ENCODE measurements around the gene CRYBG2.

CRYBG2 gene

GRCh38 chr1:26372039-26372438 lies 18.1 kb upstream of the CRYBG2 start:
- DNase-seq (ENCODE audit: low read depth in 2 of 2), result no peak

DNA sequence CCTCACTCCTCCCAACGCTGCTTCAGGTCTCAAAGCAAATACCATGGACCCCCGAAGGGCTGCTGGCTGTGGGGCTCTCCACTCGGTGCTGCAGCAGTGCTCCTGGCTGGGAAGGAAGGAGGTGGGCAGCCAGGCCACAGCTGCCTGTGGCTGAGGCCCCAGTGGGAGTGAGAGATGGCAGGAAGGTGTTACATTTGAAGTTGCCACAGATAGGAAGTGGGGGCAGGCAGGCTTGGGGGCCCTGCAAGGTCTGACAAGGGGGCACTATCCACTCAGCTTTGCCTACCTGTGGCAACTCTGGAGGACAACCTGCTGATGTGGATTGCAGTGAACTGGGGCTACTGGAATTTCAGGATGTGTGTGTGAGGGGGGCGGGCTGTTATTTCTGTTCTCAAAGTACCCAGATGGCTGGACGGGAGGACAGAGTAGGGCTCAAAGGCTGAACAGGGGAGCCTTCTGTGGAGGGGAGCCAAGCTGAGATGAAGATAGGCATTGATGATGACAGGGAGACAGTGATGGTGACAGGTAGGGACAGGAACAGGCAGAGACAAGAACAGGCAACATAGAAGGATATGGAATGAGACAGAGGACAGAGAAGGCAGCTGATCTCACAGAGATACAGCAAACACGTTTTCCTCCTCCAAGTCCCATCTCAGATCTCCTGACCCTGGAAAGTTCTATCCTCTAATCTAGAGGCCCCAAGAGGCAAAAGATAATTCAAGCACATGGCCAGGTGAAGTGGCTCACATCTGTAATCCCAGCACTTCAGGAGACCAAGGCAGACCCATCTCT lies 16.9 kb upstream of the CRYBG2 start:
- no peak for DNase-seq (ENCODE audit: low read depth in 2 of 2)

GRCh38 chr1:26368486-26368885 lies 14.6 kb upstream of the CRYBG2 start:
- DNase-seq (ENCODE audit: low read depth in 2 of 2), result no peak

GRCh38 chr1:26368006-26368405 lies 14.1 kb upstream of the CRYBG2 start:
- DNase-seq (ENCODE audit: low read depth in 2 of 2), result no peak

GRCh38 chr1:26367441-26367840 lies 13.5 kb upstream of the CRYBG2 start:
- DNase-seq (ENCODE audit: low read depth in 2 of 2), result no peak

DNA sequence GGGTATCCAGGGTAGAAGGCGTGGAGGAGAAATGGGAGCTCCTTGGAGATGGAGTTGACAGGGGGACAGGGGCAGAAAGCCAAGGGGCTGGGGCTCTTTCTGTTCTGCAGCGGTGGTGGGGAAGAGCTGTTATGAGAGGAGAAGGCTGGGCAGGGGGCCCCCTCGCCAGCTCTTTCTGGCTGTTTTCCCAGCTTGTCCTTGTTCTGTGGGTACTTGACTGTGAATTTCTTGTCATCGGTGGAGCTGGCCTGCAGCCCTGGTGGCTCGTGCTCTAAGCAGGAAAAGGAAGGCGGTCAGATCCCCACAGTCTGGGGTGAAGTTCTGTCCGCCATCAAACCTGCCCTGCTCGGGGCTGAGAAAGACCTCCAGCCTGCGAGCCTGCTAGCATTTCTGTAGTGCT lies 11.0 kb upstream of the CRYBG2 start:
- DNase-seq (ENCODE audit: low read depth in 2 of 2), result no peak

DNA sequence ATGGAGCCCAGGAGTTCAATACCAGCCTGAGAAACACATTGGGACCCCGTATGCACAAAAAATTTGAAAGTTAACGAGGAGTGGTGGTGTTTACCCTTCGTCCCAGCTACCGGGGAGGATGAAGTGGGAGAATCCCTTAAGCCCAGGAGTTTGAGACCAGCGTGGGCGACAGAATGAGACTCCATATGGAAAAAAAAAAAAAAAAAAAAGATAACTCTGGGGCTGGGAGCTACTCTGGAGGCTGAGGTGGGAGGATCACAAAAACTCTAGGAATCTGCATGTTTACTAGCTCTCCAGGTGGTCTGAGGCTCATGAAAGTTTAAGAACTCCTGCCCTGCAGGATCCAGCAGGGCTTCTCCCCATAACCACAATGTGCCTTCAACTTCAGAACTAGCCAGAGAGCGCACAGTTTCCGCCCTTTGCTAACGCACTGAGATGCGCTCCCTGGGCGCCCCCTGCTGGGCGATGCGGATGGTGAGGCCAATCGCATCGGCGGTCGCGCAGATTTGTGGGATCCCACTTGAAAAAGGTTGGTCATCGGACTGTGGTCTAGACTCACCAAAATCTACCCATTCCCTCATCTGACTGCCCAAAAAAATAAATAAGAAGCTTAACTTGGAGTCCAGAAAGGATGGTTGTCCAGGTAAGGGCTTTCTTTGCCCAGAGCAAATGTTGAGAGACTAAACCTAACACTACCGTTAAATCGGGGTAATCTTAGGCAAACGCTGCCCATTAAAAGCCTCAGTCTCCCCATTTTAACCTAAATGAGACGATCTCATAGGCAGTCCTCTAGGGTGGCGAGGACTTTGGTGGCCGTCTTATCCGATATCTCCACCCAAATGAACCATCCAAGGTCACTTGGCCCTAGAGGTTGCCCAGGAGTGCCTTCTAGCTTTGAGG lies 9.9 kb upstream of the CRYBG2 start:
- peak; percentile 32 to 34 for DNase-seq (ENCODE audit: low read depth in 2 of 2)

DNA sequence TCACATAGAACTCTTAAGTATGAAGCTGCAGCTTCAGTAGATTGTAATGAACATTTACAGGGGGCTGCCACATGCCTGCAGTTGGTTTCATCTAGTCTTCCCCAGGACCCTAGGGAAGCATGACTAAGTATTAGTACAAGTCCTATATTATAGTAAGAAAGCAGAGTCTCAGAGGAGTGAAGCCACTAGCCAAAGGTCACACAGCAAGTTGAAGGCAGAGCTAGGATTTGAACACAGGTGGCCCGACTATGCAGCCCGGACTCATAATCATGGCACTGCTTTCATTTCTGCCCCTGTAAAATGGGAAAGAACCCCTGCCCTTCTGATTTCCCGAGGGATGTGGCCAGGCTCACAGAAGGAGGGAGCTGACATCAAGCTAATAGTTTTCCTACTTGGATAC lies 8.4 kb upstream of the CRYBG2 start:
- DNase-seq (ENCODE audit: low read depth in 2 of 2), result no peak

DNA sequence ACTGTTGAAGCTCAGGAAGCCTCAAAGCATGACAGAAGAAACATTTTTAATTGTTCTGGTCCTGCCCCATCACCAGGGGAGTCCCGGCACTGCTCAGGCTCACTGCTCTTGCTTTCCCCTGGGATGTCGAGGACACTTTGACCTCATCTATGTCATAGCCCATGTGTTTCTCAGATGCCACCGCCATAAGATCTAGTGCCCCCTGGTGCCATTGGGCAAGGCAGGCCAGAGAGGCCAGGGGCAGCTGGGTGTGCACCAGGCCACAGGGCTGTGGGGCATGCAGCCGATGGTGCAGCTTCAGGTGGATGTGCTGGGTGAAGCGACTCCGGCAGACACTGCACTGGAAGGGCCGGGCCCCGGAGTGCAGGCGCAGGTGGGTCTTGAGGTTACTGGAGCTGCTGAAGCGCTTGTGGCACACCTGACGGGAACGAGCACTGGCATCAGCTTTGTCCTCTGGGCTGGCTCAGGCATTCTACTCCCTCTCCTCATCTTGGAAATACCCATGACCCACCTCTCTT lies 7.7 kb upstream of the CRYBG2 start:
- DNase-seq (ENCODE audit: low read depth in 2 of 2), result no peak

- no peak for DNase-seq (ENCODE audit: low read depth in 2 of 2)
These were observed 7.1 kb upstream of the CRYBG2 start for GRCh38 chr1:26360807-26361604.

- DNase-seq (ENCODE audit: low read depth in 2 of 2), result no peak
These were observed 6.3 kb upstream of the CRYBG2 start for GRCh38 chr1:26359981-26360806.

DNA sequence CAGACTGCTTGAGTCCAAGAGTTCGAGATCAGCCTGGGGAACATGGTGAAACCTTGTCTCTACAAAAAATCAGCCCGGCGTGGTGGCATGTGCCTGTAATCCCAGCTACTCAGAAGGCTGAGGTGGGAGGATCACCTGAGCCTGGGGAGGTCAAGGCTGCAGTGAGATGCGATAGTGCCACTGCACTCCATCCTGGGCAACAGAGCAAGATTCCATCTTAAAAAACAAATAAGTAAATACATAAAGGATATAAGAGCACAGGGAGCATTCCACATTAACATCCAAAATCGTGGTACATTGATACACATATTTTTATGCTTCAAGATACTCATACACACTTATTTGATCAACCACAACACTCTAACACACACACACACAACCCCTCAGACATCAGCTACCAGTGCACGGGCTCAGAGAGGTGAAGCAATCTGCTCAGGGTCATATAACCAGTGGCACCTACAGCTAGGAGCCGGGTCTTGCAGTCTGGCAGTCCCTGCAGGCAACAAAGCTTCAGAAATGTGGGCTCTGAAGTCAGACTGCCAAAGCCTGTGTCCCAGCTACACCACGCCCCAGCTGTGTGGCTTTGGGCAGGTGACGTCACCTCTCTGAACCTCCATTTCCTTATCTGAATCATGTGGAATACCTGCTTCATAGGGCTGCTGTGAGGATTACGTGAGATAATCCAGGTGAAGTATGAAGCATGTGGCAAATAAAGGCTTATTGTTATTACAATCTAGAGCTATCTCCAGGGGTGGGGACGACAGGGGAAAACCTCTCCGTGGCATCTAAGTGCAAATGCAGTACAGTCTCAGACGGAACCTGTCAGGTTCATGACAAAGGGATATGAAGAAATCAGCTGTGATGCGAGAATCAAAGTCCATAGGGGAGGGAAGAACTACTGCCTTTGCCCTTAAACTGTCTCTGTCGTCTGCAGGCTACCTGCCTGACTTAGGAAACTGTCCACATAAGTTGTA lies 4.8 kb upstream of the CRYBG2 start:
- no peak for DNase-seq (ENCODE audit: low read depth in 2 of 2)

DNA sequence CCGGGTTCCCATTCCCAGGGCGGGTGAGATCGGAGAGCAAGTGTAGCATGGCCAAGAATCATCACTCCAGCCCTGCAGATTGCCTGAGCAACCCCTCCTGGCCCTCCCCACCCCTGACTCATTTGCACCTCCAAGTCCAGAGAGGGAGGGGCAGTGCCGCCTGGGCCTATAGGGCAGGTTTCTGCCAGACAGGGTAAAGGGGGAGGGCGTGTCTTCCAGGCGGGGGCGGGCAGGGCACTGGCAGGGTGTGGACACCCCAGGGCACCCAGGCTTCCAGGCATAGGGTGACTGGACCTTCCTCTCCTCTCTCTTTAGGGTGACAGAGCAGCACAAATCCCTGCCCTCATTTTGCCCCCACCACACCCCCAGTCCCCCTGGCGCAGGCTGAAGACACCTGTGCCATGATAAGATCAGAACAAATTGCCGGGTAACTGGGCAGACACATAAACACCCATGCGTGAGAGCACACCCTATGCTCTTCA lies 3.2 kb upstream of the CRYBG2 start:
- no peak for DNase-seq (ENCODE audit: low read depth in 2 of 2)

DNA sequence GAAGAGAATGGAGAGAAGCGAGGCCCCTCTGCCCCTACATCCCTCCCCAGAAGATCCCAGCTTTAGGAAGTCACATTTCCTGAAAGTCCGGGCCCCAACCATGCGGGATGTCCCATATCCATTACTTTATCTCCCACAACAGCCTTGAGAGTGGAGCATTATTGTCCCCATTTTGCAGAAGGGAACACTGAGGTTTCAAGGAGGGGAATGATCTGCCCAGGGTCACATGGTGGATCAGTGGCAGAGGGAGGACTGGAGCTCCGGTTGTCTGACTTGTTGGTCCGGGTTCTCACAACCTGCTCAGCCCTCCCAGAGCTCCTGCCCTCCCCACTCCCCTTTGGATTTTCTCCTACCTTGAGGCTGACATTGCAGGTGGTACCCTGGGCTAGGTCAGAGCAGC lies 2.2 kb upstream of the CRYBG2 start:
- no peak for DNase-seq (ENCODE audit: low read depth in 2 of 2)

DNA sequence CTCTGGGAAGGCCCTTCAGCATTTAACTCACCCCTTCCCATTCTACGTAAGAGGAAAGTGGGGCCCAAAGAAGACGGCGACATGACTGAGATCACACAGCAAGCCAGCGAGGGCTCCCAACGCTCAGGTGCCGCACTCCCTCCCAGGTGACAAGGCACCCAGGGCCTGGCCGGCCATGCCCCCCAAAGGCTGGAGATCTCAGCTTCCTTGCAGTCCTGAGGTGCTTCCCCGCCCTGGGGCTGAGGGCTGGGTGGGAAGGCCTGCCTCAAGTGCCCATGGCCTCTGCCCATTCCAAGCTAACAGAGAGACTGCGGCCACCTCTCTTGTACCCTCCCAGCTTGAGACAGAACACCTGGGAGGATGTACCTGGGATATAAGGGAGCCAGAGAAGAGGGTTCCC lies 1.0 kb upstream of the CRYBG2 start:
- no peak for DNase-seq (ENCODE audit: low read depth in 2 of 2)

DNA sequence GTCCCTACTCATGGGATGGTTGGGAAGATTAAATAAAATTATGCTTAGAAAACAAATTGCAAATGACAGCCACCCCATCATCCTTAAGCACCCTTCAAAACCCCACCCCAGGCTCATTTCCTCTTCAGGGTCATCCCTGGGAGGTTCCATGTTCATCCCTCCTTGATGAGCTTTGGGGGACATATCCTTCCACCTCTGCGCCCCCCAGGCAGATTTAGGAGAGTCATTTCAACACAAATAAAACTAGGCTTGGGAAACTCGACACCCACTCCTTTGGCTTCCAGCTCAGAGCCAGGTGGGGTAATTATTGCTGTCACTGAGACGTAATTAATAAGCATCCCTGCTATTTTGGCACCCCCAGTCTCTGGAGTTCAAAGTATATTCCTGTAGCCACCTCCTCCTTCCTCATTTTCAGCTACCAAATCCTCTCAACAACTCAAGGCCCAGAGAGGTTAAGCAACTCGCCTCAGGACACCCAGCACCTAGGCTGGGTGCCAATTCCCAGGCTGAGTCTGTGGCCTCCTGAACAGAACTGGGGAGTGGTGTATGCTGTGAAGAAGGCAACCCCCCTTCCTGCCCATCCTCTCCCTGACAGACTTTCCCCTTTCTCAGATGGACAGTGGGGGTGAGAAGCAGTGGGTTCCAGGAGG lies 595 bp downstream of the CRYBG2 start:
- DNase-seq (ENCODE audit: low read depth in 2 of 2), result no peak

GRCh38 chr1:26352338-26352679 lies 1.6 kb downstream of the CRYBG2 start:
- no peak for DNase-seq (ENCODE audit: low read depth in 2 of 2)

DNA sequence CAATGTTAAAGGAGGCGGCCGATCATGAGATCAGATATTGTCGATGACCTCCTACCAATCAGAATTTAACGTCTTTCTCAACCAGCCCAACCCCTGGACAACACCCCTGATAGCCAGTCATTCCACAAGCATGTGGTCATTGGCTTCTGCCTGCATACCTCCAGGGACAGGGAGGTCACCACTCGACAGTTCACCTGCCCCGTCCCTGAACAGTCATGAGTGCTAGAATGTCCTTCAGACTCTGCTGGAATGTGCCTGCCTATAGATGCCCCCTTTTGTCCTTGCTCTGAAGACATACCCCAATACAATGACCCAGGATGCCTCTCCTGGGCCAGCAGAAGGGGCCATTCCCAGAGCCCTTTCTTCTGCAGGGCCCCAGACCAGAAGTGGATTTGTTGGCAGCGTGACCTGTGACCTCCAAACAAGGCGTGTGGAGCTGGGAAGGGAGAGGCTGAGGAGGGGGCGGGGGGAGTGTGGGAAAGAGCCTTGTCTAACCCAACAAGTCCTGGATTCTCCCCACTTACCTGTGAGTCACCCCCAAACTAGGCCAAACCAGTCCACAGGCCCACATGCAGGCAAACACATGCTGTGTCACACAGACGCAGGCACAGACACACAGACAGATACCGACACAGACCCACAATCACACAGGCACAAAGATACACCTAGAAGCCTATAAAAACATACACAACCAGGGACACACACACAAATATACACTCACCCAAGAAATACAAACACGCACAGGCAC lies 2.2 kb downstream of the CRYBG2 start:
- no peak for DNase-seq (ENCODE audit: low read depth in 2 of 2)
